Vagina (tissue), 2 donors: Measurements from ENCODE around the gene HIPK2. TPM values are rescaled to one million over a fixed set of nuclear protein-coding genes. Genes with fewer than 3 reads are reported as not detected.

ENCODE experiments used
- DNase-seq, 2 donors: peaks; one replicate each; pipeline ENCODE4 v3.0.0-alpha.2; 2017; ENCODE audit errors: extremely low spot score in 2 of 2
- H3K27ac ChIP-seq: fragments of 200-600 bp; sonication (generic); one replicate; pipeline ENCODE4 v1.5.1; 2019
- H3K27me3 ChIP-seq: fragments of 200-600 bp; sonication (generic); one replicate; pipeline ENCODE4 v1.5.1; 2019
- H3K36me3 ChIP-seq, 2 donors: fragments of 200-600 bp; sonication (generic); one replicate each; pipeline ENCODE4 v1.5.1; 2017 to 2019
- H3K4me1 ChIP-seq: fragments of 200-600 bp; sonication (generic); one replicate; pipeline ENCODE4 v1.5.1; 2019
- H3K4me3 ChIP-seq, 2 donors: fragments of 200-600 bp; sonication (generic); 1 replicate in 1 of 2; 2 replicates in 1 of 2; pipeline ENCODE4 v1.5.1; 2016 to 2019
- H3K9me3 ChIP-seq: fragments of 200-600 bp; sonication (generic); one replicate; pipeline ENCODE4 v1.5.1; 2019
- POLR2A ChIP-seq, 2 donors: fragments of 450-650 bp; IDR thresholded peaks; one replicate each; pipeline ENCODE4 v1.6.1; 2017; ENCODE audit warnings: antibody characterized with exemption in 2 of 2, mild to moderate bottlenecking in 2 of 2, moderate library complexity in 2 of 2
- POLR2AphosphoS5 ChIP-seq, 2 donors: sonication (generic); formaldehyde crosslinking; IDR thresholded peaks; one replicate each; pipeline ENCODE4 v1.9.0; 2017; ENCODE audit warnings: antibody characterized with exemption in 2 of 2, mild to moderate bottlenecking in 2 of 2, low read depth in 1 of 2; ENCODE audit not compliant: insufficient read depth in 1 of 2
- intact Hi-C: fragments of 100-400 bp; cut with DNase I; formaldehyde crosslinking; loops from one replicate; pipeline ENCODE4 v1.15.1; 2023
- total RNA-seq: library from RNA; depleted of rRNA; stranded (reverse); fragments of >200 nt; gene quantifications from one replicate; pipeline ENCODE4 v1.2.3, GENCODE V29; 2016
- TF ChIP-seq, protein P1 (sequence below), 3 experiments: fragments of 450-650 bp in 2 of 3; fragments of 200-600 bp in 1 of 3; sonication (generic) in 1 of 3; IDR thresholded peaks; one replicate each; pipeline ENCODE4 v1.5.1; 2017 to 2019; ENCODE audit warnings: antibody characterized with exemption in 3 of 3, mild to moderate bottlenecking in 2 of 3, moderate library complexity in 2 of 3

Gene HIPK2
- total RNA-seq, 1 donor from 2014 or later: 21.9 TPM

DNA sequence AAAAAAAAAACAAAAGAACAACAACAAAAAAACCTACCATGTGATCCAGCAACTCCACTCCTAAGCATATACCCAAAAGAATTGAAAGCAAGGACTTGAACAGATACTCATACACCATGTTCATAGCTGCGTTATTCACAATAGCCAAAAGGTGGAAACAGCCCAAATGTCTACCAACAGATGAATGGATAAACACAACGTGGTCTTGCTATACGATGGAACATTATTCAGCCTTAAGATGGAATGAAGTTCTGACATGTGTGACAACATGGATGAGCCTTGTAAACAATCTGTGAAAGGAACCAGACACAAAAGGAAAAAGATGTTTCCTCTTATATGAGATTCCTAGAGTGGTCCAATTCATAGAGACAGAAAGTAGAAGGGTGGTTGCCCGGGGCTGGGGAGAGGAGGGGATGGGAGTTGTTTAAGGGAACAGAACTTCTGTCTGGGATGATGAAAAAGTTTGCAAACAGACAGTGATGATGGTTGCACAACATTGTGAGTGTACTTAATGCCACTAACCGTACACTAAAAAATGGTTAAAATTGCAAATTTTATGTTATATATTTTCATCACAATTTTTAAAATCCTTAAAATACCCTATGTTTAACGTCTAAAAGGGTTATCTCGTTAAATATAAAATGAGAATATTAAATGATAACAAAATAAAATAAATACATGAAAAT lies 242.7 kb downstream of the HIPK2 start:
- Histone ChIP-seq H3K4me1 (no peaks in the 10 kb centered on the region), H3K36me3 (no peaks in the 10 kb centered on the region), H3K27me3 (no peaks in the 10 kb centered on the region), H3K9me3 (no peaks in the 10 kb centered on the region), H3K4me3 (no peak overlapping the region), H3K27ac (no peak overlapping the region)
- intact Hi-C loops: no loop called here
- no peak for TF ChIP-seq POLR2AphosphoS5 (IDR thresholded peaks at IDR 0.05; ENCODE audit: insufficient read depth in 1 of 2, low read depth in 1 of 2)
- DNase-seq: no peak

DNA sequence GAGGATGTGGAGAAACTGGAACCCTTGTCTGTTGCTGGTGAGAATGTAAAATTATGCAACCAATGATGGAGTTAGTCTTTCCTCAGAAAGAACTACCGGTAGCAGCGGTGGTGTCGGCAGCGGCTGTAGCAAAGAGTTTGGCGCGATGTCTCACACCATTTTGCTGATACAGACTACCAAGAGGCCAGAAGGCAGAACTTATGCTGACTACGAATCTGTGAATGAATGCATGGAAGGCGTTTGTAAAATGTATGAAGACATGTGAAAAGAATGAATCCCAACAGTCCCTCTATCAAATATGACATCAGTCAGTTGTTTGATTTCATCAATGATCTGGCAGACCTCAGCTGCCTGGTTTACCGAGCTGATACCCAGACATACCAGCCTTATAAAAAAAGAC lies 243.7 kb downstream of the HIPK2 start:
- no peak for TF ChIP-seq POLR2A (IDR thresholded peaks at IDR 0.05)
- TF ChIP-seq POLR2AphosphoS5 (IDR thresholded peaks at IDR 0.05; ENCODE audit: insufficient read depth in 1 of 2, low read depth in 1 of 2): no peak
- TF ChIP-seq, protein P1, sequence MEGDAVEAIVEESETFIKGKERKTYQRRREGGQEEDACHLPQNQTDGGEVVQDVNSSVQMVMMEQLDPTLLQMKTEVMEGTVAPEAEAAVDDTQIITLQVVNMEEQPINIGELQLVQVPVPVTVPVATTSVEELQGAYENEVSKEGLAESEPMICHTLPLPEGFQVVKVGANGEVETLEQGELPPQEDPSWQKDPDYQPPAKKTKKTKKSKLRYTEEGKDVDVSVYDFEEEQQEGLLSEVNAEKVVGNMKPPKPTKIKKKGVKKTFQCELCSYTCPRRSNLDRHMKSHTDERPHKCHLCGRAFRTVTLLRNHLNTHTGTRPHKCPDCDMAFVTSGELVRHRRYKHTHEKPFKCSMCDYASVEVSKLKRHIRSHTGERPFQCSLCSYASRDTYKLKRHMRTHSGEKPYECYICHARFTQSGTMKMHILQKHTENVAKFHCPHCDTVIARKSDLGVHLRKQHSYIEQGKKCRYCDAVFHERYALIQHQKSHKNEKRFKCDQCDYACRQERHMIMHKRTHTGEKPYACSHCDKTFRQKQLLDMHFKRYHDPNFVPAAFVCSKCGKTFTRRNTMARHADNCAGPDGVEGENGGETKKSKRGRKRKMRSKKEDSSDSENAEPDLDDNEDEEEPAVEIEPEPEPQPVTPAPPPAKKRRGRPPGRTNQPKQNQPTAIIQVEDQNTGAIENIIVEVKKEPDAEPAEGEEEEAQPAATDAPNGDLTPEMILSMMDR (IDR thresholded peaks at IDR 0.05): no peak
- no peaks in the 10 kb centered on the region for H3K27me3 ChIP-seq
- no peak overlapping the region for H3K4me3 ChIP-seq
- H3K36me3 ChIP-seq: no peaks in the 10 kb centered on the region
- intact Hi-C loops: no loop called here
- no peaks in the 10 kb centered on the region for H3K4me1 ChIP-seq
- no peak for DNase-seq
- H3K27ac ChIP-seq: no peak overlapping the region
- H3K9me3 ChIP-seq: no peaks in the 10 kb centered on the region

DNA sequence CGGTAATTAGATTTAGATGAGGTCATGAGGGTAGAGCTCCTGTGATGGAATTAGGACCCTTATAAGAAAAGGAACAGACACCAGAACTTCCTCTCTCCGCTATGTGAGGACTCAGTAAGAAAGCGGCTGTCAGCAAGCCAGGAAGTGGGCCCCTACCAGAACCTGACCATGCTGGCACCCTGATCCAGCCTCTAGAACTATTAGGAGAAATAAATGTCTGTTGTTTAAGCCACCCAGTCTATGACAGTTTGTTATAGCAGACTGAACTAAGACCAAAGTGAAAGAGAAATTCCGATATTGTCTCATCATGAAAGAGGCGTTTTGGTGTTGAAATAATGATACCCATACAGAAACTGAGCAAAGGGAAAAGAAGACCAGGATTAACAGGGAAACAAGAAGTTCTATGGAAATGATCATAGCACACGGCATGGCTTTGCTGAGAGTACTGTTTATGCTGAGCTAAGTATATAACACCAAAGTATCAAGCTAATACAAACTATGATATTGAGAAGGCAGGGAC lies 245.1 kb downstream of the HIPK2 start:
- Histone ChIP-seq H3K27me3 (no peaks in the 10 kb centered on the region), H3K27ac (no peak overlapping the region), H3K36me3 (no peaks in the 10 kb centered on the region), H3K4me3 (no peak overlapping the region), H3K9me3 (no peaks in the 10 kb centered on the region), H3K4me1 (no peaks in the 10 kb centered on the region)
- intact Hi-C loops: no loop called here
- no peak for DNase-seq
- no peak for TF ChIP-seq POLR2A (IDR thresholded peaks at IDR 0.05)
- TF ChIP-seq POLR2AphosphoS5 (IDR thresholded peaks at IDR 0.05; ENCODE audit: insufficient read depth in 1 of 2, low read depth in 1 of 2): no peak
- TF ChIP-seq, protein P1 (IDR thresholded peaks at IDR 0.05): no peak

DNA sequence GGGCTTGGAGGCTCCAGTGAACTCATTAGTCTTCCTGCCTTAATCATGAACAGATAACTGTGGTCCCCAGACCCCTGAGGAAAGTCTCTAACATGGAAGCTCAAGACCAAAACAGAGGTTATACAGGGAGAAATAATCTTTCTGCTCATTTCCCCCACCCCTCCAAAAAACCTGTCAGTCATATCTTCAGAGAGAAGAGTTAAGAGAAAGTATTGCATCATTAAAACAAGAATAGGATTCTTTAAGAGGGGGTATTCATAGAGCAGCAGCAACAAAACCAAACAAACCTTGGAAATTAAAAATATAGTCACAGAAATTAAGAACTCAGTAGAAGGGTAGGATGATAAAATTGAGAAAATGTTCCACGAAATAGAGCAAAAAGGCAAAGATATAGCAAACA lies 246.7 kb downstream of the HIPK2 start:
- Histone ChIP-seq H3K27ac (no peak overlapping the region), H3K4me3 (no peak overlapping the region), H3K27me3 (no peaks in the 10 kb centered on the region), H3K36me3 (no peaks in the 10 kb centered on the region), H3K4me1 (no peaks in the 10 kb centered on the region), H3K9me3 (no peaks in the 10 kb centered on the region)
- TF ChIP-seq POLR2A (IDR thresholded peaks at IDR 0.05) (no peak), POLR2AphosphoS5 (IDR thresholded peaks at IDR 0.05; ENCODE audit: insufficient read depth in 1 of 2, low read depth in 1 of 2) (no peak)
- TF ChIP-seq, protein P1 (IDR thresholded peaks at IDR 0.05): no peak
- intact Hi-C loops: no loop called here
- DNase-seq: no peak

DNA sequence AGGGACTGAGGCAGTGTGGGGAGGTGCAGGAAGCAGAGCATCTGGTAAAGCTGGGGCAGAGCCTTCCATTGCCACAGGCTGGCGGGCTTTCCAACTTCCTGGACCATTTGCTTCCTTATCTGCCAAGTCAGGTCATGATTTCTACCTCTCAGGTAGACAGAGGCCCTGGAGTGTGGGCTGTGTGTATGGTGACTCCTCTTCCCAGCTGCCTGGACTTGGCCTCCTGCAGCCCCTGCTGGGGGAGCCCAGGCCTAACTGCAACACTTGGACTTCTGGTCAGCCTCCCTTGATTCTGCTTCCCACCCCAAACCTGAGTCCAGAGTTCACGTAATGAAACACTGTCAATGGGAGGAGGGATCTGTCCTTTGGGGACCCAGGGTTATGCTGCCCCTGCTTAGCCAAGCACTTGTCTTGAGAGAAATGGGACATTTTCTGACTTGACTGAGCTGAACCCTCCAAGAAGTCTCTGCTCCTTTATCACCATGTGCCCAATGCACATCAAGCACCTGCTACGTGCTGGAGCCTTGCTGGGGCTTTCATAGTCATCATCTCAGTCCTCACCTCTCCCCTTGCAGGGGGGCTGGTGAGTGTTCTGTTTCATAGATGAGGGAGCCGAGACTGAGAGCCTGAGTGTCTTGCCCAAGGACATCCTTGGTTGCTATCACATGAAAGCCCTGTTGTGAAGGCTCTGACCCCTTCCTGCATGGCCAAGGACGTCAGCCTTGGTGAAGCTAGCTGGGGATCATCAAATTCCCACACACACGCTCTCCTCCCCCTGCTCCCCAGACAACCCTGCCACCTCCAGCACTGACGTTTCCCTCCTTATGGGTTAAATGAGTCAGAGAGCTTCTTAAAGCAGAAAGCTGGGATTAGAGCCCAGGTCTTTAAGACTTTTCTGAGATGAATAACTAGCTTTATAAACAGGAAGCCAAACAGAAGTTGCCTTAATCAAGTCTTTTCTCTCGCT lies 250.9 kb downstream of the HIPK2 start:
- Histone ChIP-seq H3K4me3 (no peak overlapping the region), H3K4me1 (no peaks in the 10 kb centered on the region), H3K36me3 (no peaks in the 10 kb centered on the region), H3K27me3 (no peaks in the 10 kb centered on the region), H3K9me3 (no peaks in the 10 kb centered on the region), H3K27ac (no peak overlapping the region)
- intact Hi-C loops: no loop called here
- DNase-seq: no peak
- TF ChIP-seq POLR2AphosphoS5 (IDR thresholded peaks at IDR 0.05; ENCODE audit: insufficient read depth in 1 of 2, low read depth in 1 of 2): no peak
- TF ChIP-seq, protein P1 (IDR thresholded peaks at IDR 0.05): no peak
- TF ChIP-seq POLR2A (IDR thresholded peaks at IDR 0.05): no peak
